HepG2 (cell line): ENCODE measurements around the gene ACSM3. TPM values are rescaled to one million over a fixed set of nuclear protein-coding genes. Genes with fewer than 3 reads are reported as not detected.

ENCODE experiments used
- ATAC-seq: fragments of 200-7000 bp; cut with Tn5 transposase; 3 replicates; pipeline ENCODE4 v1.9.1; 2020; ENCODE audit warnings: mild to moderate bottlenecking, moderate library complexity
- BruUV-seq: library from RNA; stranded (reverse); fragments of 400-500 nt; replicated peaks from 2 replicates; lab custom pipeline; 2021; lab: Mats Ljungman, UMichigan
- CTCF ChIA-PET: fragments of 300-600 bp; formaldehyde crosslinking; extraction: SDS; loops from one replicate; lab custom pipeline; 2021; ENCODE audit warnings: low total read pairs, inconsistent platforms, low intra/inter-chr PET ratio; lab: Yijun Ruan, JAX
- POLR2A ChIA-PET: fragments of 350-600 bp; sonication (Branson Sonifier 250); formaldehyde crosslinking; loops from one replicate; lab custom pipeline; 2020; ENCODE audit warnings: antibody characterized with exemption, inconsistent platforms; lab: Yijun Ruan, JAX
- DNase-seq: peaks from one replicate; pipeline ENCODE4 v3.0.0-alpha.2; 2015; ENCODE audit warnings: low spot score
- FAIRE-seq: peaks from 3 replicates; lab custom pipeline; 2011; peaks lifted over from hg19 to GRCh38; lab: Jason Lieb, UNC
- H2AFZ ChIP-seq: one replicate; pipeline ENCODE4 v1.6.1; 2011; ENCODE audit warnings: low read length, inconsistent platforms
- H3K27ac ChIP-seq: fragments of 300-600 bp; 3 replicates; pipeline ENCODE4 v1.8.0; 2011; ENCODE audit warnings: mixed run types, mild to moderate bottlenecking, mixed read lengths, low read length, inconsistent platforms; ENCODE audit not compliant: insufficient read depth; ENCODE audit errors: extremely low read length
- H3K27me3 ChIP-seq, 2 experiments: fragments of 200-600 bp in 1 of 2; 2 replicates in 1 of 2; 3 replicates in 1 of 2; pipeline versions ENCODE4 v1.6.0 to v1.8.0; 2011; ENCODE audit warnings: low read length in 2 of 2, mild to moderate bottlenecking in 2 of 2, moderate library complexity in 2 of 2, inconsistent platforms in 1 of 2; ENCODE audit not compliant: insufficient read depth in 2 of 2, control insufficient read depth in 1 of 2
- H3K36me3 ChIP-seq, 2 experiments: fragments of 200-600 bp in 1 of 2; replicated peaks in 1 of 2; 2 replicates in 1 of 2; 3 replicates in 1 of 2; pipeline versions ENCODE4 v1.5.1 to v1.8.0; 2011; ENCODE audit warnings: low read length in 2 of 2, inconsistent platforms in 1 of 2; ENCODE audit not compliant: insufficient read depth in 2 of 2, control insufficient read depth in 1 of 2
- H3K4me1 ChIP-seq: 2 replicates; pipeline ENCODE4 v1.5.1; 2012; ENCODE audit warnings: low read length, inconsistent platforms; ENCODE audit not compliant: insufficient read depth
- H3K4me2 ChIP-seq: 2 replicates; pipeline ENCODE4 v1.6.0; 2011; ENCODE audit warnings: low read depth, low read length, inconsistent platforms
- H3K4me3 ChIP-seq, 3 experiments: fragments of 200-600 bp in 1 of 3; sonication (generic), shearing (Covaris generic) in 1 of 3; replicated peaks in 1 of 3; 2 replicates each; pipeline ENCODE4 v1.5.1; 2011 to 2016; ENCODE audit warnings: low read length in 3 of 3, inconsistent platforms in 2 of 3, low read depth in 2 of 3, mild to moderate bottlenecking in 2 of 3, control low read depth in 1 of 3, mixed read lengths in 1 of 3; ENCODE audit not compliant: insufficient read depth in 1 of 3
- H3K79me2 ChIP-seq: one replicate; pipeline ENCODE4 v1.6.1; 2011; ENCODE audit warnings: low read length, inconsistent platforms; ENCODE audit not compliant: insufficient read depth
- H3K9ac ChIP-seq: 2 replicates; pipeline ENCODE4 v1.6.0; 2011; ENCODE audit warnings: mild to moderate bottlenecking, low read depth, low read length, inconsistent platforms; ENCODE audit not compliant: insufficient read depth
- H3K9me3 ChIP-seq: 2 replicates; pipeline ENCODE4 v1.5.1; 2012; ENCODE audit warnings: mild to moderate bottlenecking, low read length
- H4K20me1 ChIP-seq: 2 replicates; pipeline ENCODE4 v1.6.0; 2011; ENCODE audit warnings: inconsistent platforms, mild to moderate bottlenecking, low read length, moderate library complexity; ENCODE audit not compliant: insufficient read depth
- FOXO1 ChIP-seq: sonication (generic); formaldehyde crosslinking; IDR thresholded peaks from 2 replicates; pipeline ENCODE4 v1.4.0; 2020; ENCODE audit warnings: missing genetic modification reagents
- JDP2 ChIP-seq: sonication (generic); formaldehyde crosslinking; IDR thresholded peaks from 2 replicates; pipeline ENCODE4 v1.8.1; 2022; ENCODE audit warnings: missing genetic modification reagents, borderline replicate concordance
- NFKB2 ChIP-seq: sonication (generic); formaldehyde crosslinking; IDR thresholded peaks from 2 replicates; pipeline ENCODE4 v1.4.0; 2020; ENCODE audit warnings: missing genetic modification reagents, borderline replicate concordance
- RBM22 ChIP-seq: fragments of 200-400 bp; formaldehyde crosslinking; optimal IDR thresholded peaks from 2 replicates; pipeline ENCODE3; 2017; ENCODE audit warnings: mild to moderate bottlenecking, low read length, moderate library complexity
- TAF15 ChIP-seq: fragments of 200-400 bp; formaldehyde crosslinking; IDR thresholded peaks from one replicate; pipeline ENCODE4 v1.6.1; 2018; ENCODE audit warnings: mild to moderate bottlenecking, low read depth, low read length; ENCODE audit not compliant: poor library complexity, severe bottlenecking
- UBTF ChIP-seq: sonication (generic); formaldehyde crosslinking; IDR thresholded peaks from 2 replicates; pipeline ENCODE4 v1.4.0; 2020; ENCODE audit warnings: mild to moderate bottlenecking, missing genetic modification reagents
- ZKSCAN1 ChIP-seq: fragments of 150-350 bp; IDR thresholded peaks from 2 replicates; pipeline ENCODE4 v1.6.1; 2014; ENCODE audit warnings: low read length
- ZMAT3 ChIP-seq: sonication (generic); formaldehyde crosslinking; conservative IDR thresholded peaks from 2 replicates; pipeline ENCODE4 v1.7.0; 2021; ENCODE audit warnings: missing genetic modification reagents
- ZNF230 ChIP-seq: sonication (generic); formaldehyde crosslinking; IDR thresholded peaks from 2 replicates; pipeline ENCODE4 v1.4.0; 2020; ENCODE audit warnings: mild to moderate bottlenecking, missing genetic modification reagents
- ZNF367 ChIP-seq: sonication (generic); formaldehyde crosslinking; IDR thresholded peaks from 2 replicates; pipeline ENCODE4 v1.4.0; 2020; ENCODE audit warnings: missing genetic modification reagents, borderline replicate concordance
- ZNF83 ChIP-seq: sonication (generic); formaldehyde crosslinking; IDR thresholded peaks from 2 replicates; pipeline ENCODE4 v1.4.0; 2020; ENCODE audit warnings: missing genetic modification reagents, mild to moderate bottlenecking, borderline replicate concordance
- ZZZ3 ChIP-seq: sonication (generic); formaldehyde crosslinking; IDR thresholded peaks from 2 replicates; pipeline ENCODE4 v1.4.0; 2020; ENCODE audit warnings: missing genetic modification reagents, mild to moderate bottlenecking, borderline replicate concordance
- WGBS: methylation state at CpG from one replicate; pipeline ENCODE4 v1.1.6; 2017; ENCODE audit warnings: low lambda C conversion rate; 5-methylcytosine and 5-hydroxymethylcytosine counted together
- in situ Hi-C: cut with HindIII; loops from 2 replicates; pipeline ENCODE4 v1.10.0; 2017; ENCODE audit warnings: low pct_unique_long_range_greater_than_20kb; ENCODE audit not compliant: extremely low pct_ligation_motif_present
- intact Hi-C: fragments of 100-400 bp; cut with micrococcal nuclease; formaldehyde crosslinking; loops from one replicate; pipeline ENCODE4 v1.10.0; 2022; ENCODE audit not compliant: unreplicated experiment
- polyA plus RNA-seq, 8 experiments: library from polyadenylated mRNA; depleted of rRNA in 3 of 8; stranded (reverse) in 7 of 8; unstranded in 1 of 8; fragments of >200 nt; fragmentation: Illumina TruSeq in 4 of 8; extraction: Trizol in 4 of 8; gene quantifications; 2 replicates each; pipeline versions ENCODE4 v1.2.1 to v1.2.3, GENCODE V29; 2011 to 2016; ENCODE audit warnings: low read depth in 4 of 8, missing spikeins in 1 of 8, mixed read lengths in 1 of 8; ENCODE audit not compliant: insufficient read depth in 1 of 8
- total RNA-seq, 5 experiments: library from RNA; depleted of rRNA; stranded (reverse); fragments of >200 nt; fragmentation: Illumina TruSeq; extraction: Trizol; gene quantifications; 2 replicates each; pipeline ENCODE4 v1.2.3, GENCODE V29; 2016; ENCODE audit warnings: low read depth in 1 of 5
- TF ChIP-seq, protein P1 (sequence below): sonication (generic); formaldehyde crosslinking; IDR thresholded peaks from 2 replicates; pipeline ENCODE4 v1.5.1; 2020; ENCODE audit warnings: missing genetic modification reagents, mild to moderate bottlenecking, borderline replicate concordance
- TF ChIP-seq, protein P2 (sequence below): sonication (generic); formaldehyde crosslinking; IDR thresholded peaks from 2 replicates; pipeline ENCODE4 v1.5.1; 2020; ENCODE audit warnings: missing genetic modification reagents, mild to moderate bottlenecking, borderline replicate concordance

Gene ACSM3
- total and polyA plus RNA-seq, 2 of the 13 experiments (the other 11 are each of a cell fraction or from before 2014, with no cell fraction given) = 74.0 to 108 TPM

DNA sequence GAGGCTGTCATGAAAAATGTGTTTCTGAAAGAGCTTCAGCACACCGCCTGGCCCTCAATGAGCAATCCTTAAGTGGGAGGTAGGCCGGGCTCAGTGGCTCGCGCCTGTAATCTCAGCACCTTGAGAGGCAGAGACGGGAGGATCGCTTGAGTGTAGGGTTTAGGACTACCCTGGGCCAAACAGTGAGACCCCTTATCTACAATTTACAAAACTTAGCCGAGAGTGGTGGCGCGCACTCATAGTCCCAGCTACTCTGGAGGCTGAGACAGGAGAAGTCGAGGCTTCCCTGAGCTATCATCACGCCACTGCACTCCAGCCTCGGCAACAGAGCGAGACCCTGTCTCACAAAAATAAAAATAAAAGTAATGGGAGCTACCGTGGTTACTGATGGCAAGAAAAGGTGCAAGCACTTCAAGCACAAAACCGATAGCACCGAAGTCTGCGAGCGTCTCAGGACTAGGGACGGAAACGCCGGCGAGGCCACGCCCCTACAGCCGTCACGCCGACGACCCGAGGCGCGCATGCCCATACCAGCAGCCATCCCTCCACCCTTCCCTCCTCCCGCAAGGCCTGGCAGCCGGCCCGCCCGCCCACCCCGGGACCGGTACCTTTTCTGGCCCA lies 22.8 kb upstream of the ACSM3 start (continued):
- TF ChIP-seq, protein P1, sequence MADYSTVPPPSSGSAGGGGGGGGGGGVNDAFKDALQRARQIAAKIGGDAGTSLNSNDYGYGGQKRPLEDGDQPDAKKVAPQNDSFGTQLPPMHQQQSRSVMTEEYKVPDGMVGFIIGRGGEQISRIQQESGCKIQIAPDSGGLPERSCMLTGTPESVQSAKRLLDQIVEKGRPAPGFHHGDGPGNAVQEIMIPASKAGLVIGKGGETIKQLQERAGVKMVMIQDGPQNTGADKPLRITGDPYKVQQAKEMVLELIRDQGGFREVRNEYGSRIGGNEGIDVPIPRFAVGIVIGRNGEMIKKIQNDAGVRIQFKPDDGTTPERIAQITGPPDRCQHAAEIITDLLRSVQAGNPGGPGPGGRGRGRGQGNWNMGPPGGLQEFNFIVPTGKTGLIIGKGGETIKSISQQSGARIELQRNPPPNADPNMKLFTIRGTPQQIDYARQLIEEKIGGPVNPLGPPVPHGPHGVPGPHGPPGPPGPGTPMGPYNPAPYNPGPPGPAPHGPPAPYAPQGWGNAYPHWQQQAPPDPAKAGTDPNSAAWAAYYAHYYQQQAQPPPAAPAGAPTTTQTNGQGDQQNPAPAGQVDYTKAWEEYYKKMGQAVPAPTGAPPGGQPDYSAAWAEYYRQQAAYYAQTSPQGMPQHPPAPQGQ (CRISPR knock-in tag) = no peak
- TF ChIP-seq, all 625 proteins: peak for 67

DNA sequence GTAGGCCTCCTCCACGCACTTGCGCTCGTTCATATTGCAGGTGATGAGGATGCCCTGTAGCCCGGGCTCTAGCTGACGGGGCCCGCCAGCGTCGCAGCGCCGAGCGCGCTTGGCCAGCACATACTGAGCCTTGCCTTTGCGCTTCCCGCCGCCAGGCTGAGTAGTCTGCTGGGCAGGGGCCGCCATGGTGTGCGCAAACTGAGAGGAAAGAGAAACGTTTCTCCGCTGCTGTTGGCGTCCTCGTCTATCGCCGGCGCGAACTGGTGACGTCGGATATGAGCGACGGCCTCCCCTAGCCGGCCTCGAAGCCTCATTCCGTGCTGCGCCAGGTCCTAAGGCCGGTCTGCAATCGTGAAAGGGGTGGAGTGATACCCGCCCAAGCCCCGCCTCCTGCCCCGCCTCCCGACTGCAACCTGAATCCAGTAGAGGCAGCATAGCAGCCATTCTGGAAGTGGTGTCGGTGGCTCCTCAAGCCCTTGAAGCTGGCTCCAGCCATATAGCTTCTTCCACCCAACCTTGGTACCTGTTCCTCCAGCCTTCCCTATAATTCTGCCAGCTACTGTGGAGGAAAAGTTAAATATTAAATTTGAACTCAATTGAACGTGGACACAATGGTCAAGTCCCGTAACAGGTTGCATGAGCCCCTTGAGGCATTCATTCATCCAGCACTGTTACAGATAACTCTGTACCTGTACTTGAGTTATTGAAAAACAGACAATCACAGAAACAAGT lies 22.1 kb upstream of the ACSM3 start, which contains the start of gene THUMPD1:
Gene THUMPD1, minus strand, starts transcription at position 265 of the 732 bp plus-strand sequence. Its CDS starts 79 bp downstream, at position 186.
- CTCF ChIA-PET = no interaction called here
- no peak; the same call in 1 of the 2 replicates for TF ChIP-seq ZNF83 (CRISPR knock-in tag)
- peak; percentile 80 for TF ChIP-seq RBM22
- no peak for TF ChIP-seq JDP2 (CRISPR knock-in tag)
- TF ChIP-seq ZZZ3 (CRISPR knock-in tag) = 0 out of 2 replicates have a peak, but pooled peaks have one; percentile 62
- peak; percentile 73; the same call in 1 of the 2 replicates for TF ChIP-seq ZKSCAN1
- TF ChIP-seq ZMAT3 (CRISPR knock-in tag) = 0 out of 2 replicates have a peak, but pooled peaks have one; percentile 43
- TF ChIP-seq UBTF = peak; percentile 62; the same call in 1 of the 2 replicates
- TF ChIP-seq ZNF367 (CRISPR knock-in tag) = peak; percentile 49; the same call in 1 of the 2 replicates
- TF ChIP-seq ZNF230 (CRISPR knock-in tag) = peak; percentile 83
- peak; percentile 92 for TF ChIP-seq TAF15
- peak; percentile 90 for TF ChIP-seq FOXO1 (CRISPR knock-in tag)
- TF ChIP-seq, protein P2, sequence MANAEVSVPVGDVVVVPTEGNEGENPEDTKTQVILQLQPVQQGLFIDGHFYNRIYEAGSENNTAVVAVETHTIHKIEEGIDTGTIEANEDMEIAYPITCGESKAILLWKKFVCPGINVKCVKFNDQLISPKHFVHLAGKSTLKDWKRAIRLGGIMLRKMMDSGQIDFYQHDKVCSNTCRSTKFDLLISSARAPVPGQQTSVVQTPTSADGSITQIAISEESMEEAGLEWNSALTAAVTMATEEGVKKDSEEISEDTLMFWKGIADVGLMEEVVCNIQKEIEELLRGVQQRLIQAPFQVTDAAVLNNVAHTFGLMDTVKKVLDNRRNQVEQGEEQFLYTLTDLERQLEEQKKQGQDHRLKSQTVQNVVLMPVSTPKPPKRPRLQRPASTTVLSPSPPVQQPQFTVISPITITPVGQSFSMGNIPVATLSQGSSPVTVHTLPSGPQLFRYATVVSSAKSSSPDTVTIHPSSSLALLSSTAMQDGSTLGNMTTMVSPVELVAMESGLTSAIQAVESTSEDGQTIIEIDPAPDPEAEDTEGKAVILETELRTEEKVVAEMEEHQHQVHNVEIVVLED (CRISPR knock-in tag) = peak; percentile 91
- TF ChIP-seq NFKB2 (CRISPR knock-in tag) = peak; percentile 95; the same call in 1 of the 2 replicates

More for the DNA sequence above, 22.1 kb upstream of the ACSM3 start, which contains the start of gene THUMPD1:
- in situ Hi-C loops = no loop called here
- H3K4me1 ChIP-seq = peaks cover 34% of the 10 kb centered on the region
- FAIRE-seq (peak; percentile 74), ATAC-seq (peak; percentile 94), DNase-seq (peak; percentile 95)
- peak within 1 kb of the TSS; percentile 93 for H3K9ac ChIP-seq
- no TSS peak for BruUV-seq
- POLR2A ChIA-PET = interaction anchor here (1.0 to 3.2 kb wide), 11 partner anchors 10 to 559 kb away, joined by 3 to 23 read pairs (median 3); partner anchors contain the start of genes ACSM3, ERI2 and REXO5
- peaks cover 8 to 21% of the 10 kb centered on the region in 2 experiments for H3K36me3 ChIP-seq
- H3K9me3 ChIP-seq = peaks cover 4% of the 10 kb centered on the region; the same call in 1 of the 2 replicates
- H4K20me1 ChIP-seq = peaks cover 19% of the 10 kb centered on the region
- H3K4me3 ChIP-seq = peak within 1 kb of the TSS; percentile 89 to 99 (median 97)
- peak within 1 kb of the TSS; percentile 83 for H2AFZ ChIP-seq
- peak within 1 kb of the TSS; percentile 87 for H3K27ac ChIP-seq
- peak within 1 kb of the TSS; percentile 93 for H3K4me2 ChIP-seq
- 3% methylated on average over 38 of the region's 42 CpGs for WGBS
- no peaks in the 10 kb centered on the region; a peak in 1 of 5 replicates for H3K27me3 ChIP-seq
- intact Hi-C loops = loop anchor here (2.0 kb wide), 1 partner anchor 67 kb away; no protein-coding TSS in a partner anchor
- H3K79me2 ChIP-seq = peaks cover 28% of the 10 kb centered on the region
